Suprapubic skin (tissue), 4 donors: ENCODE measurements around the gene XRRA1. TPM values are rescaled to one million over a fixed set of nuclear protein-coding genes. Genes with fewer than 3 reads are reported as not detected.

Source experiments
- DNase-seq, 2 donors: peaks; one replicate each; pipeline ENCODE4 v3.0.0-alpha.2; 2019; ENCODE audit warnings: low spot score in 2 of 2
- H3K27ac ChIP-seq: fragments of 200-600 bp; sonication (generic); one replicate; pipeline ENCODE4 v1.5.1; 2019
- H3K27me3 ChIP-seq: fragments of 200-600 bp; sonication (generic); one replicate; pipeline ENCODE4 v1.5.1; 2019
- H3K36me3 ChIP-seq: fragments of 200-600 bp; sonication (generic); one replicate; pipeline ENCODE4 v1.5.1; 2019
- H3K4me1 ChIP-seq: fragments of 200-600 bp; sonication (generic); one replicate; pipeline ENCODE4 v1.5.1; 2019
- H3K4me3 ChIP-seq: fragments of 200-600 bp; sonication (generic); one replicate; pipeline ENCODE4 v1.5.1; 2019; ENCODE audit warnings: mild to moderate bottlenecking
- H3K9me3 ChIP-seq: fragments of 200-600 bp; sonication (generic); one replicate; pipeline ENCODE4 v1.5.1; 2019
- CTCF ChIP-seq, 2 donors: fragments of 200-600 bp in 1 of 2; fragments of 450-650 bp in 1 of 2; sonication (generic) in 1 of 2; IDR thresholded peaks; one replicate each; pipeline ENCODE4 v1.5.1; 2016 to 2019; ENCODE audit warnings: antibody characterized with exemption in 2 of 2, mild to moderate bottlenecking in 1 of 2, moderate library complexity in 1 of 2
- EP300 ChIP-seq: sonication (generic); formaldehyde crosslinking; IDR thresholded peaks from one replicate; pipeline ENCODE4 v1.6.1; 2017; ENCODE audit warnings: antibody characterized with exemption
- POLR2A ChIP-seq, 2 donors: fragments of 450-650 bp; IDR thresholded peaks; one replicate each; pipeline ENCODE4 v1.6.1; 2017; ENCODE audit warnings: antibody characterized with exemption in 2 of 2, mild to moderate bottlenecking in 2 of 2, moderate library complexity in 2 of 2
- POLR2AphosphoS5 ChIP-seq, 3 donors: sonication (generic); formaldehyde crosslinking; IDR thresholded peaks; one replicate each; pipeline ENCODE4 v1.6.1; 2017; ENCODE audit warnings: antibody characterized with exemption in 3 of 3
- WGBS: methylation state at CpG from one replicate; pipeline ENCODE4 v1.1.5; 2018; 5-methylcytosine and 5-hydroxymethylcytosine counted together
- total RNA-seq, 4 donors: library from RNA; depleted of rRNA; stranded (reverse); fragments of >200 nt; gene quantifications; one replicate each; pipeline ENCODE4 v1.1.0, GENCODE V29; 2016

Gene XRRA1
- total RNA-seq, 4 donors from 2014 or later = 10.5 to 17.4 (median 13.7) TPM

DNA sequence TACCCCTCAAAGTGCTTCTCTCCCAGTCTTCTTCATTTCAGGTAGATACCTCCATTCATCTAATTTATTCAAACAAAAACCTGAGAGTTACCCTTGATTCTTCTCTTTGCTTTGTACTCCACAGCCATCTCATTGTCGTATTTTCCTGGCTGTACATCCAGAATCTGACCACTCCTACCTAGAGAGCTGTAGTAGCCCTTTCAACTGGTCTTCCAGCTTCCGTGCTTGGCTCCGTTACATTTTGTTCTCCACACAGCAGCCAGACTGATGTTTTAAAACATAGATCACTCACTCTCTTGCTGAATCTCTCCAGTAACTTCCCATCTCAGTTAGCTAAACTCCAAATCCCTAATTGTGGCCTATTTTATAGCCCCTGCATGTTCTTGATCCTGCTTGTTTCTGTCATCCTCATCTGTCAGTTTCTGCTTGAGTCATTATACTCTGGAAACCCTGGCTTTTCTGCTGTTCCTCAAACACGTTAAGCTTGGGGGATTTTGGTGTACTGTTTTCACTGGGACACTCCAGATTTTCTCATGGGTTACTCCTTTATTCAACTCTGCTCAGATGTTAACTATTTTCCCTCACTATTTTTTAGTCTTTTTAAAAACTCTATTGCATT, 7.6 kb upstream of the XRRA1 start:
- TF ChIP-seq POLR2A (IDR thresholded peaks at IDR 0.05) (no peak), CTCF (IDR thresholded peaks at IDR 0.05) (no peak)
- DNase-seq = no peak
- WGBS = 74% methylated on average over 4 of the region's 4 CpGs
- H3K9me3 ChIP-seq = no peaks in the 10 kb centered on the region
- no peak overlapping the region for H3K4me3 ChIP-seq
- no peak overlapping the region for H3K27ac ChIP-seq
- H3K27me3 ChIP-seq = no peaks in the 10 kb centered on the region
- H3K4me1 ChIP-seq = peaks cover 16% of the 10 kb centered on the region
- H3K36me3 ChIP-seq = peaks cover 4% of the 10 kb centered on the region

GRCh38 chr11:74954199-74954598, 5.3 kb upstream of the XRRA1 start:
- Histone ChIP-seq H3K4me1 (peaks cover 27% of the 10 kb centered on the region), H3K27me3 (no peaks in the 10 kb centered on the region), H3K9me3 (no peaks in the 10 kb centered on the region), H3K36me3 (peaks cover 4% of the 10 kb centered on the region), H3K27ac (no peak overlapping the region), H3K4me3 (no peak overlapping the region)
- 88% methylated on average over 1 of the region's 1 CpG for WGBS
- TF ChIP-seq POLR2A (IDR thresholded peaks at IDR 0.05) (no peak), POLR2AphosphoS5 (IDR thresholded peaks at IDR 0.05) (no peak)
- DNase-seq = no peak

- WGBS = 94% methylated on average over 5 of the region's 5 CpGs
- Histone ChIP-seq H3K4me3 (no peak overlapping the region), H3K9me3 (no peaks in the 10 kb centered on the region), H3K27me3 (no peaks in the 10 kb centered on the region), H3K4me1 (peaks cover 32% of the 10 kb centered on the region), H3K36me3 (peaks cover 4% of the 10 kb centered on the region), H3K27ac (no peak overlapping the region)
- no peak for DNase-seq
- no peak for TF ChIP-seq CTCF (IDR thresholded peaks at IDR 0.05)
- TF ChIP-seq POLR2AphosphoS5 (IDR thresholded peaks at IDR 0.05) = no peak
- no peak for TF ChIP-seq POLR2A (IDR thresholded peaks at IDR 0.05)
- no peak for TF ChIP-seq EP300
Observed at GRCh38 chr11:74953451-74953850, 4.6 kb upstream of the XRRA1 start.

- H3K27me3 ChIP-seq = no peaks in the 10 kb centered on the region
- no peaks in the 10 kb centered on the region for H3K9me3 ChIP-seq
- H3K4me1 ChIP-seq = peaks cover 39% of the 10 kb centered on the region
- peaks cover 4% of the 10 kb centered on the region for H3K36me3 ChIP-seq
- no peak for TF ChIP-seq EP300
- TF ChIP-seq CTCF (IDR thresholded peaks at IDR 0.05) = no peak
- TF ChIP-seq POLR2AphosphoS5 (IDR thresholded peaks at IDR 0.05) = no peak
- no peak for TF ChIP-seq POLR2A (IDR thresholded peaks at IDR 0.05)
- no peak for DNase-seq
- no peak overlapping the region for H3K4me3 ChIP-seq
- H3K27ac ChIP-seq = no peak overlapping the region
- 71% methylated on average over 2 of the region's 2 CpGs for WGBS
Observed at GRCh38 chr11:74952752-74953151, 3.9 kb upstream of the XRRA1 start.

- H3K4me3 ChIP-seq = no peak overlapping the region
- H3K27ac ChIP-seq = no peak overlapping the region
- no peaks in the 10 kb centered on the region for H3K9me3 ChIP-seq
- no peak for TF ChIP-seq EP300
- TF ChIP-seq POLR2AphosphoS5 (IDR thresholded peaks at IDR 0.05) = no peak
- TF ChIP-seq POLR2A (IDR thresholded peaks at IDR 0.05) = no peak
- DNase-seq = no peak
- H3K27me3 ChIP-seq = no peaks in the 10 kb centered on the region
- H3K36me3 ChIP-seq = peaks cover 4% of the 10 kb centered on the region
- 93% methylated on average over 8 of the region's 8 CpGs for WGBS
- peaks cover 43% of the 10 kb centered on the region for H3K4me1 ChIP-seq
Observed at GRCh38 chr11:74951226-74951625, 2.3 kb upstream of the XRRA1 start.

GRCh38 chr11:74950374-74950969, 1.6 kb upstream of the XRRA1 start:
- H3K36me3 ChIP-seq = peaks cover 4% of the 10 kb centered on the region
- WGBS = 84% methylated on average over 2 of the region's 2 CpGs
- peak overlapping the region; percentile 89 for H3K4me3 ChIP-seq

More at GRCh38 chr11:74950374-74950969, 1.6 kb upstream of the XRRA1 start:
- Histone ChIP-seq H3K9me3 (no peaks in the 10 kb centered on the region), H3K4me1 (peaks cover 43% of the 10 kb centered on the region), H3K27me3 (no peaks in the 10 kb centered on the region), H3K27ac (no peak overlapping the region)
- TF ChIP-seq POLR2A (IDR thresholded peaks at IDR 0.05) (no peak), CTCF (IDR thresholded peaks at IDR 0.05) (no peak), EP300 (no peak), POLR2AphosphoS5 (IDR thresholded peaks at IDR 0.05) (no peak)
- DNase-seq = no peak
